ENCODE results near the gene CAPZB.
A peak's percentile ranks its signal among the peaks of the same experiment; 100 is the strongest.

Gene CAPZB

GRCh38 chr1:19483261-19483660 is 2.1 kb downstream of the CAPZB start:
- no peaks in the 10 kb centered on the region for H3K27me3 ChIP-seq
- H3K9me3 ChIP-seq = no peaks in the 10 kb centered on the region
- no peaks in the 10 kb centered on the region for H3K4me1 ChIP-seq
- no peaks in the 10 kb centered on the region for H3K36me3 ChIP-seq
- no peak for DNase-seq
- H3K4me3 ChIP-seq (ENCODE audit: low read depth, low read length) = peak overlapping the region; percentile 78; the same call in 1 of the 2 replicates
- no peak for TF ChIP-seq CTCF (IDR thresholded peaks at IDR 0.05; ENCODE audit: low read depth, low read length)

GRCh38 chr1:19481826-19482398 is 3.4 kb downstream of the CAPZB start:
- Histone ChIP-seq H3K36me3 (no peaks in the 10 kb centered on the region), H3K4me1 (no peaks in the 10 kb centered on the region), H3K27me3 (no peaks in the 10 kb centered on the region), H3K9me3 (no peaks in the 10 kb centered on the region), H3K4me3 (ENCODE audit: low read depth, low read length) (no peak overlapping the region)
- no peak for TF ChIP-seq CTCF (IDR thresholded peaks at IDR 0.05; ENCODE audit: low read depth, low read length)
- DNase-seq = no peak

DNA sequence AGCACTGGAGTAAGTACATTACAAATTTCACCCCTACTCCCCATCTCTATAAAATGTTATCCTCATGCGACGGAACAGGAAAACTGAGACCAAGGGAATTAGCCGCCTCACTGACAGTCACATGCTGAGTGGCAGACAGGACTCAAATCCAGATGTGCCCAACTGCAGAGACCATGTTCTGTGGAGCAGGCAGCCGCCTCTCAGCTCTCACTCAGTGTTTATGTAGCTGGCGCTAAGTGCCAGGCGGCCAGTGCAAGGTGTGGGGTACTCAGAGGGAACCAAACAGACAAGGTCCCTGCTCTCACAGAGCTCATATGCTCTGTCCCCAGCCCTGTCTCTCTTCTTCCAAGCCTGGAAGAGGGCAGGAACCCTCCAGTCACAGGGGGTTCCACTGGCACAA is 5.1 kb downstream of the CAPZB start:
- Histone ChIP-seq H3K4me1 (no peaks in the 10 kb centered on the region), H3K9me3 (no peaks in the 10 kb centered on the region), H3K4me3 (ENCODE audit: low read depth, low read length) (no peak overlapping the region), H3K36me3 (no peaks in the 10 kb centered on the region), H3K27me3 (no peaks in the 10 kb centered on the region)
- DNase-seq = peak; percentile 21
- TF ChIP-seq CTCF (IDR thresholded peaks at IDR 0.05; ENCODE audit: low read depth, low read length) = no peak

DNA sequence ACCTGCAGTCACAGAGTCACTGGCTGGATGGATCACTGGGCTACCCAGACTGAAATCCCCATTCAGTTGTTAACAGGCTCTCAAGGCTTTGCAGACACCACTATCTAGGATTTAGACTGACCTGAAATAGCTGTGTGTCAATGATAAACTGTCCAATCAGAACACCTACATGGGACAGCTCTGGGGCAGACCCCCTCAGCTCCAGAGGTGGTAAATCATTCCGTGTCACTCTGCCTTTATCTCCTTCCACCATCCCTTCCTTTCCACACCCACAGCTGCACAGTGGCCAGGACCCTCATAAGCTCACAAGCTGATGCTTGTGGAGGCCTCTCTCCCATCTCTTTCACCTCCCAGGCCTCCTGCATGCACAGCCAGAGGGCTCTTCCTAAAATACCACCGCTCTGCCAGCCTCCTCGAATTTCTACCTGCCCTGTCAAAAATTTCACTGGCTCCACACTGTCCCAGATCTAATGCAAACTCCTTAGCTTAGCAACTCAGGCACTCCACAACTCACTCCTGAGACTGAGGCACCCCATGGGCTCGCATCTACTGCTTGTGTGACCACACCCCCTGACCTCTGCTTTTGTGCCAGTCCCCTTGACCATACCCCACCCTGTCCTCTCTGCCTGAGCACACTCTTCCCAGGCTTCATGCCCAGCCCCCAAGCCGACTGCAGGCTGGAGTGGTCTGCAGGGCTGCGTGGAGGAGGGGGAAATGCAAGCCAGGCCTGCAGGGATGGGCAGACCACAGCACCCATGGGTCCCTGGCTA is 5.8 kb downstream of the CAPZB start:
- Histone ChIP-seq H3K9me3 (no peaks in the 10 kb centered on the region), H3K36me3 (no peaks in the 10 kb centered on the region), H3K4me1 (no peaks in the 10 kb centered on the region), H3K27me3 (no peaks in the 10 kb centered on the region), H3K4me3 (ENCODE audit: low read depth, low read length) (no peak overlapping the region)
- no peak for TF ChIP-seq CTCF (IDR thresholded peaks at IDR 0.05; ENCODE audit: low read depth, low read length)
- DNase-seq = no peak

GRCh38 chr1:19478322-19478721 is 7.0 kb downstream of the CAPZB start:
- H3K36me3 ChIP-seq = no peaks in the 10 kb centered on the region
- no peaks in the 10 kb centered on the region for H3K4me1 ChIP-seq
- no peaks in the 10 kb centered on the region for H3K27me3 ChIP-seq
- no peak for TF ChIP-seq CTCF (IDR thresholded peaks at IDR 0.05; ENCODE audit: low read depth, low read length)
- DNase-seq = no peak
- H3K4me3 ChIP-seq (ENCODE audit: low read depth, low read length) = no peak overlapping the region
- H3K9me3 ChIP-seq = no peaks in the 10 kb centered on the region

Data from BE2C (cell line).